Choroid plexus epithelial cell (primary cell): ENCODE results near the gene TDRD5.
A peak's percentile ranks its signal among the peaks of the same experiment; 100 is the strongest.

Experiments
- DNase-seq: peaks from one replicate; pipeline ENCODE4 v3.0.0-alpha.2; 2010; ENCODE audit warnings: low read depth
- H3K4me3 ChIP-seq: 2 replicates; pipeline ENCODE4 v1.5.1; 2011; ENCODE audit warnings: low read depth, mild to moderate bottlenecking, control low read depth, low read length, moderate library complexity
- CTCF ChIP-seq: conservative IDR thresholded peaks from 2 replicates; pipeline ENCODE4 v1.5.1; 2011; ENCODE audit warnings: low read depth, mild to moderate bottlenecking, control low read depth, inconsistent platforms, low read length, moderate library complexity

Gene TDRD5

GRCh38 chr1:179587336-179587735 lies 4.3 kb upstream of the TDRD5 start:
- DNase-seq, result no peak
- no peak overlapping the region for H3K4me3 ChIP-seq
- no peak for TF ChIP-seq CTCF

GRCh38 chr1:179588425-179589024 lies 3.1 kb upstream of the TDRD5 start:
- H3K4me3 ChIP-seq, result no peak overlapping the region
- DNase-seq, result no peak
- no peak for TF ChIP-seq CTCF

GRCh38 chr1:179589509-179589908 lies 2.1 kb upstream of the TDRD5 start:
- DNase-seq, result no peak
- no peak overlapping the region for H3K4me3 ChIP-seq
- TF ChIP-seq CTCF, result no peak

- DNase-seq, result no peak
- no peak overlapping the region for H3K4me3 ChIP-seq
- TF ChIP-seq CTCF, result no peak
These were observed 961 bp upstream of the TDRD5 start for GRCh38 chr1:179590671-179591070.

- H3K4me3 ChIP-seq, result no peak overlapping the region
These were observed 410 bp upstream of the TDRD5 start for GRCh38 chr1:179591253-179591591.

GRCh38 chr1:179598631-179599030 lies 7.0 kb downstream of the TDRD5 start:
- DNase-seq, result no peak
- TF ChIP-seq CTCF, result no peak
- no peak overlapping the region for H3K4me3 ChIP-seq

More at GRCh38 chr1:179591253-179591591, 410 bp upstream of the TDRD5 start:
- TF ChIP-seq CTCF, result no peak
- DNase-seq, result no peak

- DNase-seq, result peak; percentile 47
- no peak overlapping the region for H3K4me3 ChIP-seq
- TF ChIP-seq CTCF, result peak; percentile 46
These were observed 8.1 kb downstream of the TDRD5 start for GRCh38 chr1:179599623-179600249.
